Muscle of arm (tissue), 14 donors: ENCODE measurements around the gene SLC2A4. TPM values are rescaled to one million over a fixed set of nuclear protein-coding genes. Genes with fewer than 3 reads are reported as not detected.

Source experiments
- DNase-seq: peaks from one replicate; pipeline ENCODE4 v3.0.0-alpha.2; 2013
- long read RNA-seq, 11 donors: transcript quantifications; one replicate each; lab custom pipeline, GENCODE V29; 2026
- polyA plus RNA-seq, 12 donors: library from polyadenylated mRNA; unstranded; fragments of 120-200 nt; gene quantifications; one replicate each; pipeline ENCODE4 v1.2.1, GENCODE V29; 2013; ENCODE audit not compliant: insufficient read length in 12 of 12

Gene SLC2A4
- 10 to 100 TPM in 10 of 12 donors, 1 to 10 TPM in 1, not detected in 1; 6.9 to 49.0 (median 19.5) TPM for polyA plus RNA-seq
- long read RNA-seq, donor 1, result 0 reads
- long read RNA-seq, donor 2, transcript SLC2A4-201 (11 exons, 3,426 nt), result major isoform, 7 of 7 reads
- long read RNA-seq, donor 2, partial matches to known transcripts, result 0 of 7 reads
- long read RNA-seq, donor 2, other reads (novel, unspliced or antisense), result 0 of 7 reads
- long read RNA-seq, donor 3, transcript SLC2A4-201 (11 exons, 3,426 nt), result major isoform, 9 of 45 reads
- long read RNA-seq, donor 3, partial matches to known transcripts, result 34 of 45 reads
- long read RNA-seq, donor 3, other reads (novel, unspliced or antisense), result 0 of 45 reads
- long read RNA-seq, donor 4, partial matches to known transcripts, result 0 of 4 reads
- long read RNA-seq, donor 4, other reads (novel, unspliced or antisense), result 0 of 4 reads
- long read RNA-seq, donor 5, transcript SLC2A4-201 (11 exons, 3,426 nt), result major isoform, 7 of 7 reads
- long read RNA-seq, donor 5, partial matches to known transcripts, result 0 of 7 reads
- long read RNA-seq, donor 5, other reads (novel, unspliced or antisense), result 0 of 7 reads
- long read RNA-seq, donor 6, partial matches to known transcripts, result 0 of 4 reads
- long read RNA-seq, donor 6, other reads (novel, unspliced or antisense), result 0 of 4 reads
- long read RNA-seq, donor 7, partial matches to known transcripts, result 0 of 5 reads
- long read RNA-seq, donor 7, other reads (novel, unspliced or antisense), result 0 of 5 reads
- long read RNA-seq, donor 8, transcript SLC2A4-201 (11 exons, 3,426 nt), result major isoform, 10 of 20 reads
- long read RNA-seq, donor 8, partial matches to known transcripts, result 7 of 20 reads
- long read RNA-seq, donor 8, other reads (novel, unspliced or antisense), result 0 of 20 reads
- long read RNA-seq, donor 9, partial matches to known transcripts, result 0 of 3 reads
- long read RNA-seq, donor 9, other reads (novel, unspliced or antisense), result 0 of 3 reads
- long read RNA-seq, donor 10, transcript SLC2A4-201 (11 exons, 3,426 nt), result major isoform, 17 of 17 reads
- long read RNA-seq, donor 10, partial matches to known transcripts, result 0 of 17 reads
- long read RNA-seq, donor 10, other reads (novel, unspliced or antisense), result 0 of 17 reads
- long read RNA-seq, donor 11, partial matches to known transcripts, result 0 of 3 reads
- long read RNA-seq, donor 11, other reads (novel, unspliced or antisense), result 0 of 3 reads

DNA sequence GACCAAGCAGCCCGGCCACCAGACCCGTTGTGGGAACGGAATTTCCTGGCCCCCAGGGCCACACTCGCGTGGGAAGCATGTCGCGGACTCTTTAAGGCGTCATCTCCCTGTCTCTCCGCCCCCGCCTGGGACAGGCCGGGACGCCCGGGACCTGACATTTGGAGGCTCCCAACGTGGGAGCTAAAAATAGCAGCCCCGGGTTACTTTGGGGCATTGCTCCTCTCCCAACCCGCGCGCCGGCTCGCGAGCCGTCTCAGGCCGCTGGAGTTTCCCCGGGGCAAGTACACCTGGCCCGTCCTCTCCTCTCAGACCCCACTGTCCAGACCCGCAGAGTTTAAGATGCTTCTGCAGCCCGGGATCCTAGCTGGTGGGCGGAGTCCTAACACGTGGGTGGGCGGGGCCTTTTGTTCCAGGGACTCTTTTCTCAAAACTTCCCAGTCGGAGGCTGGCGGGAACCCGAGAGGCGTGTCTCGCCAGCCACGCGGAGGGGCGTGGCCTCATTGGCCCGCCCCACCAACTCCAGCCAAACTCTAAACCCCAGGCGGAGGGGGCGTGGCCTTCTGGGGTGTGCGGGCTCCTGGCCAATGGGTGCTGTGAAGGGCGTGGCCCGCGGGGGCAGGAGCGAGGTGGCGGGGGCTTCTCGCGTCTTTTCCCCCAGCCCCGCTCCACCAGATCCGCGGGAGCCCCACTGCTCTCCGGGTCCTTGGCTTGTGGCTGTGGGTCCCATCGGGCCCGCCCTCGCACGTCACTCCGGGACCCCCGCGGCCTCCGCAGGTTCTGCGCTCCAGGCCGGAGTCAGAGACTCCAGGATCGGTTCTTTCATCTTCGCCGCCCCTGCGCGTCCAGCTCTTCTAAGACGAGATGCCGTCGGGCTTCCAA lies at the start of gene SLC2A4:
SLC2A4 (plus strand) TSS at position 645 of the 879 bp plus-strand sequence; CDS start at position 862, 217 bp downstream.
- peak; percentile 84 for DNase-seq

GRCh38 chr17:7232114-7232513 lies 49.4 kb upstream of the SLC2A4 start:
- DNase-seq, result no peak

GRCh38 chr17:7233701-7234082 lies 47.8 kb upstream of the SLC2A4 start:
- no peak for DNase-seq

- peak; percentile 96 for DNase-seq
Observed at GRCh38 chr17:7234083-7234951, 47.2 kb upstream of the SLC2A4 start, which contains the start of gene DVL2. TSS of gene DVL2 (minus strand) at chr17:7234517. CDS start at chr17:7234262, 255 bp downstream.

DNA sequence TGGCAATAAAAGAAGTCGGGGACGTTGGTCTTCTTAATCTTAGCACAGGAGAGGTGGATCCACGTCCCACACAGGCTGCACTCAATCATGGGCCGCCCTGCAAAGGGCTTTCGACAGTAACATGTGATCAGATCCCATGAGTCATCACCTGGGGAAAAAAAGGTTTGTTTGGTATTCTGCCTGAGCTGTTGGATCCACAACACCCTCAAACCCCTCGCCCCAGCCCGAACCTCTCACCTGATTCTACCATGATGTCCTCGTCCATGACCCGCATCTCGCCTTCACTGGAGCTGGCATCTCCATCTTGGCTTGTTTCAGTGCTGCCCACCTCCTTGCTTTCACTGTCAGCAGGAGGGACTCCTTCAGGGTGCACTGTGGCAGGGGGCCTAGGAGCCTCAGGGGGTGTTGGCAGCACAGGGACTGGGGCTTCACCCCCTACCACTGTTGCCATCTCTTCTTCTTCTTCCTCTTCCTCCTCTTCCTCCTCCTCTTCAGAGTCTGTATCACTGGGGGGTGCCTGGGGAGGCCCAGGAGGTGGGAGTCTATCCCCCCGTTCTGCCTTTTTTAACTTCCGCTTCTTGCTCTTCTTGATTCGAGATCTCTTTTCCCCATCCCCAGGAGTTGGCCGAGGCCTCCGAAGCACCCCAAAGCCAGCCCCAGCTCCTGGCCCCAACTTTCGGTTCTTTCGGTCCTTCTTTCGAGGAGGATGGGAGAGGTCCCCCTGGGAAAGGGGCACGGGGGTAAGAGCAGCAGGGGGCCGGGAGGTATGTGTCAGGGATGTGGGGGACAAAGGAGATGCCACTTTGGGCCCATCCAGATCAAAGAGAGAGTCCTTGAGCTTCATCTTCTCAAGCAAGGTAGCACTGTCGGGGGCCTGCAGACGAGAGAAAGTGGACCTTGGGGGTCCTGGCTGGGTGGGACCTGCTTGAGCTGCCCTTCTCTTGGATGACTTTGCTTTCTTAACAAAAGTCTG lies 45.5 kb upstream of the SLC2A4 start:
- DNase-seq, result no peak

DNA sequence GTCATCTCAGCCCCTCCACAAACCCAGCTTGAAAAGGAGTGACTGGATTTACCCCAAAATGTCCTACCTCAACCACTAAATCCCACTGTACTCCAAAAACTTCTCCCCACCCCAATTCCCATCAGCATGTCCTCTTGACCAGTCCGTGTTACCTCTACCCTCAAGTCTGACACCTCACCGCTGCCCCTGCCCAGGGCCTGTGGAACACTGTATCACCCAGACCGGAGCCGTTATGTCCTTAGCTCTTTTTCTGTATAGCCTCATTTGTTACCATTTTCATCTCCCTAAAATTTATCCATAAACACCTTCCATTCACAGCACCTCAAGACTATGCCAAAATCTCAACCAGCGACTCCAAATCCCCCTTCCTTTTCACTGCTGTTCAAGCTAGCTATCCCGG lies 44.7 kb upstream of the SLC2A4 start:
- no peak for DNase-seq

DNA sequence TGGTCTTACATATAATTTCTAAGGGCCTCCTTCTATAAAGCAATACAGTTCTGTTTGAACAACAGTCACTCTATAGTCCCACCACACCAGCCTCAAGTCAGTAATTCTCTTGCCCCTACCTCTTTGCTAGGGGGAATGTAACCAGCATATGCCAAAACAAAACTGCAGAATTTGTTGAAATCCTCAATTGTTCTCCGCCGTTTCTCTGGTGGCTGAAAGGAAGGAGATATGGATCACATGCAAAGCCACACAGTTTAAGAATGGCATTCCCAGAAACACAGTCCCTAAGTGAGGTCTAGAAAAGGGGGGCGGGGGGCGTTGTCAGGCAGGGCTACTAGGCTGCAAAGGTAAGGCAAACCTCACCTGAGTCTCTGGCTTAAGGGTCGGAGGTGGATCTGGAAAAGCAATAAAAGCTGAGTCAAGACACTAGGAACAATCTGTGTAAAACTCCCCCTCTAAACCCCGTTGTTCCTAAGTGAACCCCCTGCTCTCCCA lies 44.2 kb upstream of the SLC2A4 start:
- DNase-seq, result no peak

DNA sequence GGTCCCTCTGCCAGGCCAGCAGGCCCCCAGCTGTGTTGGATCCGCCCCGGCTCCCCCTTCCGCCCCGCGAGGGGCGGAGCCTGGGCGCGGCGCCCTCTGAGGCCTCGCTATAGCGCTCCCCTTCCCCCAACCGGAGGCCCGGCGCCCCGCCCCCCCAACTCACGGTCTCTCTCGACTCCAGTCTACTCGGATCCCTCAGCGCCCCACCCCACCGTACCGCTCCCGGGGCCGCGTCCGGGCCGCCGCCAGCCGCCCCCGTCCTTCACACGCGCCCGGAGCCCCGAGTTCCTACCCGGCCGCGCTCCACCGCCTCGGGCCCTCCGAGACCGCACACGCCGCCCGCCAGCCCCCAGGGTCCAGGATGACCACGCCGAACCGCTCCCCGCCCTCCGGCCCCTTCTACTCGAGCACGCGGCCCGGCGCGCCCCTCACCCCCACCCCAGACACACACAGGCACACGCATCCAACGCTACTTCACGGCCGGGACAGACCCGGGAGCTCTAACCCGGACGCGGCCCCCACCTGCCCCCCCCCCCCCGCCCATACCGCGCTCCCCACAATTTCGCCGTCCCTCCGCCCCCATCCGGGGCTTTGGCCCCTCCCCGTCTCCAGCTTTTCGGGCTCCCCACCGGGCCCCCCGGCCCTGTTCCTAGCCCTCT lies 43.6 kb upstream of the SLC2A4 start:
- peak; percentile 74 for DNase-seq

DNA sequence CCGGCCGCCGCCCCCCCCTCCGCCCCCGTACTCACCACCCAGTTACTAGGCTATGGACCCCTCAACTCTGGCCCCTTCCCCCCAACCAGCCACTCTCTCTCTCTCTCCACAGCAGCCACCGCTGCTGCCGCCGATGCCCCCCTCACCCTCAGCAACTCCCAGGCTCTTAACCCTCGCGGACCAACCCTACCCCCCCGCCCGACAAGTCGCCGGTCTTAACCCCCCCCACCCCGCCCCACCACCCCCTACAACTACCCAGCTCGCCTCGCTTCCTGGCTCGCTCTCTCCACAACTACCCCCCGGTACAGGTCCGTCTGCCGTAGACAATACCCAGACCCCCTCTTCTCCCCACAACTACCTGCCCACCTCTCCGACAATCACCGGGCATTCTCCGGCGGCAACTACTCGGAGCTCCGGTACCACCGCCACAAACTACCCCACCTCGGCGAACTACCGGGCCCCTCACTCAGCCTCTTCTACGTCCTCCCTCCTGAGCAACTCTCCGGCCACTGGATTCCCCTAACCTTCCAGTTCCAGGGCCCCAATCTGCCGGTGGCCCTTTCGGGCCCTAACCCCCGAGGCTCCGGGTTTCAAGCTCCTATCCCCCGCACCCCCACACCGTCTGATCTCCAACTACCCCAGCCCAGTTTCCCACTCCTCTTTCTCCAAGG lies 43.0 kb upstream of the SLC2A4 start:
- no peak for DNase-seq

DNA sequence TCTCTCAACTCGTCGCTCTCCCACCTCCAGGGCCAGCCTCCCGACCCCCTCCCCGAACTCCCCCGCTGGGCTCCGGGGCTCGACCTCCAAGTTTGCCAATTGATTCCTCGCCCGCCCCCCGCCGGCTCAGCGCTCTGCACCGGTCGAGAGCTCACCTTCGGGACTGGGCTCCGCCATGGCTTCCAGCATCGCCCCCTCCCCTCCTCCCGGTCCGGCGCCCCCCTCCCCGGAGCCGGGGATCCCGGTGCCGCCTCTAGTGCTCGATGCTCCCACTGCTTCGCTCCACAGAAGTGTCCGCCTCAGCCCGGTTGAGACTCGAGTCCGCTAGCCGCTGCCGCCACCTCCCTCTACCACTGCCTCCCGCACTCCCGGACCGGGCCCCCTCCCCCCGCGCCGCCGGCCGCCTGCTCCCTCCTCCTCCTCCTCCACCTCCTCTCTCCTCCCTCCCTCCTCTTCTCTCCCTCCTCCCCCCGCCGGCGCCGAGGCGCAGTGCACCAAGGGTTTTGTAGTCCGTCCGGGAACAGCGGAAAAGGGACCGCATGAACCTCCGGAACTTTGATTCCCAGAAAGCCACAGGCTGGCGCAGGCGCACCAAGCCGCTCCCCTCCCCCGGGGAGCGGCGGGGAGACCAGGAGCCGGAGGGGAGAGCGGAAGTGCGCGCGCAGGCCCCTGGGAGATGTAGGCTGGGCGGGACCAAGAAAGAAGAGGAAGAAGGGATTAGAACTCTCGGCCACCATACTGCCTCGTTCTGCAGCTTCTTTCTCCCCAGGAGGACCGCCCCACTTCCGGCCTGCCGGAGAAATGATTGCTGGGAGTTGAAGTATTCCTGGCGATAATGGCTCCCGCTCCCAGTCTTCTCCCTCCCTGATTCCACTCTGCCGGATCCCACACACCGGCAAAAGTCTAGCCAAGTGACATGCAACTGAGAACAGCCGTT lies 42.2 kb upstream of the SLC2A4 start, which contains the start of gene PHF23:
PHF23 (minus strand) TSS at position 367 of the 937 bp plus-strand sequence; CDS start at position 189, 178 bp downstream.
- peak; percentile 100 for DNase-seq

DNA sequence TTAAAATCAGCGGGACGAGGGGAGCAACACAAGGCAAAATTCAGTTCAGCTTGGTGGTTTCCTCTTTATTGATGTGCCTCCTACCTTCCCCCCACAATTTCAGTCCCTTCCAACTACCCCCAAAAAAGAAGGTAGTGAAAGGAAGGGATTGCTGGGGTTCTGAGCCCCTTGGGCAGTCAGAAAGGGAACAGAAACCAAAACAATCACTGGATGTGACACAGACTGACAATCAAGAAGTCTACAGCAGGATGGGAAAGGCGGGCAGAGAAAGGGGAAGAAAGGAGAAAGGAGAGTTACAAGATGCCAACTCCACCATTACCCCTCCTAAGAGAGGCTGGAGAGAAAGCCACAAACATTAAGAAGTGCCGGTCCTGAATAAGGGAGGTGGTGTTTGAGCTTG lies 41.1 kb upstream of the SLC2A4 start:
- DNase-seq, result no peak

GRCh38 chr17:7241090-7241733 lies 40.3 kb upstream of the SLC2A4 start:
- DNase-seq, result no peak

- peak; percentile 99 for DNase-seq
Observed at GRCh38 chr17:7241783-7242716, 39.5 kb upstream of the SLC2A4 start, which contains the start of gene GABARAP. TSS of gene GABARAP (minus strand) at chr17:7242449. CDS start at chr17:7242330, 119 bp downstream.
